Natural killer cell (primary cell): Measurements from ENCODE around the gene ANKRD17. TPM values are rescaled to one million over a fixed set of nuclear protein-coding genes. Genes with fewer than 3 reads are reported as not detected.

Source experiments
- ATAC-seq, 3 donors: fragments of 150-1000 bp in 2 of 3; fragments of 200-7000 bp in 1 of 3; cut with Tn5 transposase; 1 replicate in 1 of 3; 2 replicates in 2 of 3; pipeline ENCODE4 v1.10.0; 2021; ENCODE audit warnings: mild to moderate bottlenecking in 2 of 3, moderate library complexity in 2 of 3
- DNase-seq, 2 donors: peaks; one replicate each; pipeline versions ENCODE4 v3.0.0 to v3.0.0-alpha.2; 2013 to 2021; ENCODE audit warnings: mixed read lengths in 1 of 2
- H3K27ac ChIP-seq: one replicate; pipeline ENCODE4 v1.5.1; 2013; ENCODE audit warnings: mild to moderate bottlenecking, low read length
- H3K27me3 ChIP-seq: one replicate; pipeline ENCODE4 v1.6.1; 2013; ENCODE audit warnings: low read length; ENCODE audit not compliant: control insufficient read depth, insufficient read depth
- H3K36me3 ChIP-seq: one replicate; pipeline ENCODE4 v1.6.1; 2013; ENCODE audit warnings: low read length; ENCODE audit not compliant: control insufficient read depth, insufficient read depth
- H3K4me1 ChIP-seq: one replicate; pipeline ENCODE4 v1.6.1; 2013; ENCODE audit warnings: low read length; ENCODE audit not compliant: control insufficient read depth, insufficient read depth
- H3K4me3 ChIP-seq: one replicate; pipeline ENCODE4 v1.5.1; 2013; ENCODE audit warnings: low read length
- H3K9me3 ChIP-seq: one replicate; pipeline ENCODE4 v1.6.1; 2013; ENCODE audit warnings: low read length; ENCODE audit not compliant: control insufficient read depth, insufficient read depth
- H3K27ac Mint-ChIP-seq, 2 donors: one replicate each; pipeline ENCODE4 v1.8.0; 2022; ENCODE audit warnings: mild to moderate bottlenecking in 2 of 2, mixed read lengths in 2 of 2, moderate library complexity in 1 of 2
- H3K27me3 Mint-ChIP-seq, 2 donors: one replicate each; pipeline ENCODE4 v1.8.0; 2022; ENCODE audit warnings: low read depth in 2 of 2, mixed read lengths in 2 of 2
- H3K36me3 Mint-ChIP-seq: one replicate; pipeline ENCODE4 v1.8.0; 2022; ENCODE audit warnings: mixed read lengths
- H3K4me1 Mint-ChIP-seq, 2 donors: one replicate each; pipeline ENCODE4 v1.8.0; 2022; ENCODE audit warnings: mixed read lengths in 2 of 2
- H3K4me3 Mint-ChIP-seq: one replicate; pipeline ENCODE4 v1.8.0; 2022; ENCODE audit warnings: mild to moderate bottlenecking, moderate library complexity, mixed read lengths
- H3K9me3 Mint-ChIP-seq, 2 donors: one replicate each; pipeline ENCODE4 v1.8.0; 2022; ENCODE audit warnings: mixed read lengths in 2 of 2
- WGBS: methylation state at CpG from one replicate; pipeline ENCODE4 v1.1.7; 2013; ENCODE audit warnings: missing lambda C conversion rate; ENCODE audit not compliant: insufficient coverage; 5-methylcytosine and 5-hydroxymethylcytosine counted together
- intact Hi-C: fragments of 100-400 bp; cut with micrococcal nuclease; formaldehyde crosslinking; loops from one replicate; pipeline ENCODE4 v1.14.2; 2022
- total RNA-seq, 4 donors: library from RNA; stranded (reverse); fragments of 120-200 nt in 1 of 4; gene quantifications; one replicate each; pipeline versions ENCODE4 v1.2.3 to v1.2.4, GENCODE V29; 2013 to 2022
- TF ChIP-seq, protein P1 (sequence below): fragments of 200-600 bp; IDR thresholded peaks from one replicate; pipeline ENCODE4 v1.8.0; 2022; ENCODE audit warnings: antibody characterized with exemption

ANKRD17 gene
- total RNA-seq, 3 donors from 2014 or later (not counting 1 experiment from before 2014, with no cell fraction given), result 51.8 to 70.2 (median 63.0) TPM

DNA sequence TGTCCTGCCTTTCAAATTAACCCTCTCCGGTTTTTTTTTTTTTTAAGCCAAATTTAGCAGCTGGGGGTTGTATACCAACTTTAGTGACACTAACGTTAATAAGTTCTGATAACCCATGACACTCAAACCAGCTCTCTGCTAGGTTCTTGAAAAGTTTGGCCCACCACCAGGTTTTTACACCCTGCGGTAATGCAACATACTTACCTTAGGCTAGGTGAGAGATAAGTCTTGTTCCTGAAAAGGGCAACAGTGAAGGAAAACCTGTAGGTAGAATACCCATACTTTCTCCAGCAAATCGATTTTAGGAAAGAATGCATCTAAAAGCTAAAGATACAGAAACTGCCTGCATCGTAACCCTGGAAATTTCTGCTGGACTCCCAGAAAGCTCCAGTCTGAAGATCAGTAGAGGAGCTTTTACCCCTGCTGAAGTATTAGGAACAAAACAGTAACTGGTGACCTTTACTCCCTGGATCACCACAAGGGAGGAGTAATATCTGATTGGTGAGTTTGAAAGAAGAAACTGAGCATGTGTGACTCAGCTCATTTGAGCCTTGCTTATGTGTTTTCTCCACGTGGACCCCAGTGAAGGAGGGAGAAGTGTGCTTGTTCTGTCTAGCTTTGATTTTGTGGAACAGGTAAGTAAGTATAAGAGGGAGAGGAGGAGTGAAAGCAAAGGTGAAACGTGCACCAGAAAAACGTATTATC, 154.6 kb downstream of the ANKRD17 start:
- Histone ChIP-seq H3K27ac (no peak overlapping the region), H3K4me1 (no peaks in the 10 kb centered on the region), H3K27me3 (no peaks in the 10 kb centered on the region), H3K9me3 (no peaks in the 10 kb centered on the region), H3K4me3 (no peak overlapping the region), H3K36me3 (peaks cover 40% of the 10 kb centered on the region)
- Mint-ChIP-seq H3K36me3 (peaks cover 14% of the 10 kb centered on the region), H3K9me3 (no peaks in the 10 kb centered on the region), H3K27ac (peak overlapping the region in 1 of 2 donors; percentile 14), H3K4me1 (peaks cover 0 to 5% of the 10 kb centered on the region in 2 donors), H3K27me3 (no peaks in the 10 kb centered on the region), H3K4me3 (no peak overlapping the region)
- WGBS, result 93% methylated on average over 6 of the region's 8 CpGs
- TF ChIP-seq, protein P1, sequence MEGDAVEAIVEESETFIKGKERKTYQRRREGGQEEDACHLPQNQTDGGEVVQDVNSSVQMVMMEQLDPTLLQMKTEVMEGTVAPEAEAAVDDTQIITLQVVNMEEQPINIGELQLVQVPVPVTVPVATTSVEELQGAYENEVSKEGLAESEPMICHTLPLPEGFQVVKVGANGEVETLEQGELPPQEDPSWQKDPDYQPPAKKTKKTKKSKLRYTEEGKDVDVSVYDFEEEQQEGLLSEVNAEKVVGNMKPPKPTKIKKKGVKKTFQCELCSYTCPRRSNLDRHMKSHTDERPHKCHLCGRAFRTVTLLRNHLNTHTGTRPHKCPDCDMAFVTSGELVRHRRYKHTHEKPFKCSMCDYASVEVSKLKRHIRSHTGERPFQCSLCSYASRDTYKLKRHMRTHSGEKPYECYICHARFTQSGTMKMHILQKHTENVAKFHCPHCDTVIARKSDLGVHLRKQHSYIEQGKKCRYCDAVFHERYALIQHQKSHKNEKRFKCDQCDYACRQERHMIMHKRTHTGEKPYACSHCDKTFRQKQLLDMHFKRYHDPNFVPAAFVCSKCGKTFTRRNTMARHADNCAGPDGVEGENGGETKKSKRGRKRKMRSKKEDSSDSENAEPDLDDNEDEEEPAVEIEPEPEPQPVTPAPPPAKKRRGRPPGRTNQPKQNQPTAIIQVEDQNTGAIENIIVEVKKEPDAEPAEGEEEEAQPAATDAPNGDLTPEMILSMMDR, result no peak
- ATAC-seq (no peak), DNase-seq (no peak)
- intact Hi-C loops, result no loop called here

DNA sequence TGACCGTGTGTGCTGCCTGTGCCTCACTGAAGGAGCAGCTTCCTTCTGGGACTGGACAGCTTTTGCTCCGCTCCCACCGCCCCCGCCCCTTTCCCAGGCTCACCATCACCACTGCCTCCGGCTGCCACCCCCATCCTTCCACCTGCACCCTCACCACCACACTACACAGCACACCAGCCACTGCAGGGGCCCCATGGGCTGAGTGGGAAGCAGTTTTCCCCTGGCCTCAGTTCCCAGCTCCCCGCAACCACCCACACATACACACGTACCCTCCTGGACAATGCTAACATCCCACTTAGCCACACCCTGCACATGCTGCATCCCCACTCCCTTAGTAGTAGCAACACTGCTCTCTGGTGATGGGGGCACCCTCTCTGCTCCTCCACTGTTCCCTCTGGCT, 159.5 kb downstream of the ANKRD17 start:
- Mint-ChIP-seq H3K36me3 (peaks cover 7% of the 10 kb centered on the region), H3K27ac (peak overlapping the region in 1 of 2 donors; percentile 70), H3K4me1 (peaks cover 0 to 5% of the 10 kb centered on the region in 2 donors), H3K9me3 (no peaks in the 10 kb centered on the region), H3K4me3 (no peak overlapping the region), H3K27me3 (no peaks in the 10 kb centered on the region)
- Histone ChIP-seq H3K36me3 (peaks cover 48% of the 10 kb centered on the region), H3K4me1 (no peaks in the 10 kb centered on the region), H3K27ac (no peak overlapping the region), H3K9me3 (no peaks in the 10 kb centered on the region), H3K27me3 (no peaks in the 10 kb centered on the region), H3K4me3 (no peak overlapping the region)
- 97% methylated on average over 7 of the region's 7 CpGs for WGBS
- ATAC-seq, result no peak
- TF ChIP-seq, protein P1, result no peak
- no peak for DNase-seq
- intact Hi-C loops, result no loop called here

DNA sequence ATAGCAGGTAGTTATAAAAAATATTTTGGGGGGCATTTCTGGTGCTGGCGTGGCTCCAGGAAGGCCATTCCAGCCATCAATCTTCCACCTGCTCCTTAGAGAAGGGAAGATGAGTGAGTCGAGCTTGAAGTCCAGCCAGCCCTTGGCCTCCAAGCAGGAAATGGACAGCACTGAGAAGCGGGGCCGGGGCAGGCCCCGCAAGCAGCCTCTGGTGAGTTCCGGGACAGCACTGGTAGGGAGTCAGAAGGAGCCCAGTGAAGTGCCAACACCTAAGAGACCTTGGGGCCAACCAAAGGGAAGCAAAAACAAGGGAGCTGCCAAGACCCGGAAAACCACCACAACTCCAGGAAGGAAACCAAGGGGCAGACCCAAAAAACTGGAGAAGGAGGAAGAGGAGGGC, 159.9 kb downstream of the ANKRD17 start:
- H3K4me3 ChIP-seq, result no peak overlapping the region
- H3K36me3 ChIP-seq, result peaks cover 51% of the 10 kb centered on the region
- no peaks in the 10 kb centered on the region for H3K9me3 Mint-ChIP-seq
- TF ChIP-seq, protein P1, result no peak
- H3K27me3 Mint-ChIP-seq, result no peaks in the 10 kb centered on the region
- no peak overlapping the region for H3K27ac Mint-ChIP-seq
- no peaks in the 10 kb centered on the region for H3K27me3 ChIP-seq
- intact Hi-C loops, result no loop called here
- H3K4me1 ChIP-seq, result no peaks in the 10 kb centered on the region
- no peaks in the 10 kb centered on the region for H3K9me3 ChIP-seq
- H3K4me1 Mint-ChIP-seq, result peaks cover 0 to 5% of the 10 kb centered on the region in 2 donors
- peaks cover 7% of the 10 kb centered on the region for H3K36me3 Mint-ChIP-seq
- H3K4me3 Mint-ChIP-seq, result no peak overlapping the region
- no peak overlapping the region for H3K27ac ChIP-seq
- ATAC-seq, result no peak
- 98% methylated on average over 7 of the region's 7 CpGs for WGBS
- DNase-seq, result no peak

DNA sequence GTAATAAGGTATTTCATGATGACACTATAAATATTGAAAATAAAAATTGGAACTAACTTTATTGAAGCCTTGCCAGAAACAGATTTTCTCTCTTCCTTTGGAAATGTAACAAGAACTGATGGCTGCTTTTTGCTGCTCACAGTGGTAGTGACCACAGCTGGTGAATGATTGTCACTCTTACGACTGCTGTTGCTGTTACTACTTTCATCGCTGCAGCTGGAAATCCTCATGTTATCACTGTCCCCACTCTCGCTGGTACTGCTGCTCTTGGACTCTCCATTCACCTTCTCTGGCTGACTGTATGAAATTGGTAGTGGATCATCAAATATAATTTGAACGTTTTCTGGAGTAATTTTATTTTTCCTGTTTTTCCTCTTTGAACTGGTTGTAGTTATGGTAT, 160.6 kb downstream of the ANKRD17 start:
- peaks cover 7% of the 10 kb centered on the region for H3K36me3 Mint-ChIP-seq
- H3K4me1 ChIP-seq, result no peaks in the 10 kb centered on the region
- no peak overlapping the region for H3K27ac ChIP-seq
- DNase-seq (no peak), ATAC-seq (no peak)
- intact Hi-C loops, result no loop called here
- H3K27me3 Mint-ChIP-seq, result no peaks in the 10 kb centered on the region
- no peaks in the 10 kb centered on the region for H3K9me3 Mint-ChIP-seq
- H3K27ac Mint-ChIP-seq, result peak overlapping the region in 1 of 2 donors; percentile 35
- H3K36me3 ChIP-seq, result peaks cover 51% of the 10 kb centered on the region
- no peaks in the 10 kb centered on the region for H3K27me3 ChIP-seq
- H3K4me1 Mint-ChIP-seq, result peaks cover 0 to 5% of the 10 kb centered on the region in 2 donors
- H3K9me3 ChIP-seq, result no peaks in the 10 kb centered on the region
- 94% methylated on average over 4 of the region's 4 CpGs for WGBS
- H3K4me3 ChIP-seq, result no peak overlapping the region
- no peak overlapping the region for H3K4me3 Mint-ChIP-seq
- TF ChIP-seq, protein P1, result no peak
